HCT116 (cell line): ENCODE measurements around the gene ASCC2. TPM values are rescaled to one million over a fixed set of nuclear protein-coding genes. Genes with fewer than 3 reads are reported as not detected.
"Not testable (repeated sequence)": the region's sequence is repeated elsewhere in the genome, so short reads cannot be mapped to it uniquely, and the experiment has no call there.

ENCODE experiments used
- ATAC-seq: fragments of 200-7000 bp; cut with Tn5 transposase; 2 replicates; pipeline ENCODE4 v1.9.1; 2020; ENCODE audit warnings: mild to moderate bottlenecking, moderate library complexity
- BruUV-seq: library from RNA; stranded (reverse); fragments of 400-500 nt; replicated peaks from 2 replicates; lab custom pipeline; 2021; lab: Mats Ljungman, UMichigan
- CTCF ChIA-PET: fragments of 300-600 bp; sonication (Branson Sonifier 250); formaldehyde crosslinking; loops from one replicate; lab custom pipeline; 2021; ENCODE audit warnings: antibody characterized with exemption; lab: Charles Lee
- POLR2A ChIA-PET: fragments of 300-600, 350-600 bp; sonication (Branson Sonifier 250); formaldehyde crosslinking; loops from one replicate; lab custom pipeline; 2021; ENCODE audit warnings: antibody characterized with exemption; lab: Charles Lee
- RAD21 ChIA-PET, 2 experiments: fragments of 300-600 bp; sonication (Branson Sonifier 250); formaldehyde crosslinking; loops; one replicate each; lab custom pipeline; 2023; ENCODE audit warnings: low total read pairs in 2 of 2; ENCODE audit not compliant: uncharacterized antibody in 2 of 2, unreplicated experiment in 2 of 2, low non-redundant PET in 1 of 2; lab: Charles Lee
- DNase-seq: peaks from one replicate; pipeline ENCODE4 v3.0.0-alpha.2; 2010; ENCODE audit warnings: low read depth, low spot score
- H2AFZ ChIP-seq: fragments of 200-600 bp; shearing (Covaris generic), sonication (generic); 2 replicates; pipeline ENCODE4 v1.6.1; 2017; ENCODE audit warnings: low read depth, mixed run types, mixed read lengths, antibody characterized with exemption, low read length; ENCODE audit not compliant: poor library complexity, severe bottlenecking
- H3K27ac ChIP-seq: 2 replicates; pipeline ENCODE4 v1.5.1; 2012; ENCODE audit warnings: low read depth, low read length
- H3K27me3 ChIP-seq: fragments of 200-600 bp; sonication (generic); 2 replicates; pipeline ENCODE4 v1.6.1; 2016; ENCODE audit warnings: mixed run types, low read length, mixed read lengths; ENCODE audit not compliant: insufficient read depth
- H3K36me3 ChIP-seq, 2 experiments: fragments of 200-500 bp in 1 of 2; fragments of 200-600 bp in 1 of 2; sonication (Bioruptor generic) in 1 of 2; sonication (generic) in 1 of 2; 2 replicates each; pipeline versions ENCODE4 v1.5.1 to v1.6.1; 2014 to 2016; ENCODE audit warnings: low read length in 2 of 2, inconsistent platforms in 1 of 2, mixed read lengths in 1 of 2, mixed run types in 1 of 2; ENCODE audit not compliant: insufficient read depth in 2 of 2, control insufficient read depth in 1 of 2
- H3K4me1 ChIP-seq, 2 experiments: fragments of 200-600 bp in 1 of 2; sonication (generic) in 1 of 2; 2 replicates each; pipeline versions ENCODE4 v1.5.1 to v1.6.1; 2012 to 2017; ENCODE audit warnings: low read length in 2 of 2, inconsistent platforms in 1 of 2, mild to moderate bottlenecking in 1 of 2, mixed read lengths in 1 of 2, mixed run types in 1 of 2, moderate library complexity in 1 of 2; ENCODE audit not compliant: insufficient read depth in 2 of 2, control insufficient read depth in 1 of 2
- H3K4me2 ChIP-seq: fragments of 200-600 bp; sonication (generic); 2 replicates; pipeline ENCODE4 v1.6.1; 2017; ENCODE audit warnings: mixed run types, low read length, mixed read lengths
- H3K4me3 ChIP-seq, 2 experiments: fragments of 200-600 bp in 1 of 2; sonication (generic) in 1 of 2; replicated peaks in 1 of 2; 2 replicates each; pipeline ENCODE4 v1.5.1; 2011 to 2016; ENCODE audit warnings: low read length in 2 of 2, control low read depth in 1 of 2, low read depth in 1 of 2, mild to moderate bottlenecking in 1 of 2, mixed read lengths in 1 of 2, mixed run types in 1 of 2
- H3K79me2 ChIP-seq: fragments of 200-600 bp; sonication (generic); 2 replicates; pipeline ENCODE4 v1.6.1; 2017; ENCODE audit warnings: mild to moderate bottlenecking, mixed run types, low read length, moderate library complexity, mixed read lengths; ENCODE audit not compliant: insufficient read depth
- H3K9ac ChIP-seq: fragments of 200-600 bp; sonication (generic); 2 replicates; pipeline ENCODE4 v1.6.1; 2016; ENCODE audit warnings: low read length, mixed read lengths
- H3K9me2 ChIP-seq: fragments of 200-600 bp; sonication (generic), shearing (Covaris generic); 2 replicates; pipeline ENCODE4 v1.6.1; 2017; ENCODE audit warnings: mixed run types, mild to moderate bottlenecking, moderate library complexity; ENCODE audit not compliant: insufficient read depth
- H3K9me3 ChIP-seq, 2 experiments: fragments of 200-500 bp in 1 of 2; fragments of 200-600 bp in 1 of 2; sonication (Bioruptor generic) in 1 of 2; sonication (generic) in 1 of 2; 2 replicates each; pipeline ENCODE4 v1.6.1; 2014 to 2017; ENCODE audit warnings: low read length in 2 of 2, mixed read lengths in 2 of 2, inconsistent platforms in 1 of 2, low read depth in 1 of 2, mild to moderate bottlenecking in 1 of 2, mixed run types in 1 of 2, moderate library complexity in 1 of 2; ENCODE audit not compliant: control insufficient read depth in 1 of 2, insufficient read depth in 1 of 2
- H4K20me1 ChIP-seq: fragments of 200-600 bp; sonication (generic), shearing (Covaris generic); 2 replicates; pipeline ENCODE4 v1.6.1; 2017; ENCODE audit warnings: mixed run types, mild to moderate bottlenecking, moderate library complexity; ENCODE audit not compliant: insufficient read depth
- FOSL1 ChIP-seq: IDR thresholded peaks from 2 replicates; pipeline ENCODE4 v1.6.1; 2012; ENCODE audit warnings: low read depth
- intact Hi-C: fragments of 100-400 bp; cut with micrococcal nuclease; formaldehyde crosslinking; loops from 2 replicates; pipeline ENCODE4 v1.10.0; 2022
- total RNA-seq: library from RNA; stranded (reverse); gene quantifications from one replicate; pipeline ENCODE4 v1.2.1, GENCODE V29; 2021; ENCODE audit not compliant: unreplicated experiment

ASCC2 gene
- total RNA-seq, 1 experiment from 2014 or later = 68.6 TPM

DNA sequence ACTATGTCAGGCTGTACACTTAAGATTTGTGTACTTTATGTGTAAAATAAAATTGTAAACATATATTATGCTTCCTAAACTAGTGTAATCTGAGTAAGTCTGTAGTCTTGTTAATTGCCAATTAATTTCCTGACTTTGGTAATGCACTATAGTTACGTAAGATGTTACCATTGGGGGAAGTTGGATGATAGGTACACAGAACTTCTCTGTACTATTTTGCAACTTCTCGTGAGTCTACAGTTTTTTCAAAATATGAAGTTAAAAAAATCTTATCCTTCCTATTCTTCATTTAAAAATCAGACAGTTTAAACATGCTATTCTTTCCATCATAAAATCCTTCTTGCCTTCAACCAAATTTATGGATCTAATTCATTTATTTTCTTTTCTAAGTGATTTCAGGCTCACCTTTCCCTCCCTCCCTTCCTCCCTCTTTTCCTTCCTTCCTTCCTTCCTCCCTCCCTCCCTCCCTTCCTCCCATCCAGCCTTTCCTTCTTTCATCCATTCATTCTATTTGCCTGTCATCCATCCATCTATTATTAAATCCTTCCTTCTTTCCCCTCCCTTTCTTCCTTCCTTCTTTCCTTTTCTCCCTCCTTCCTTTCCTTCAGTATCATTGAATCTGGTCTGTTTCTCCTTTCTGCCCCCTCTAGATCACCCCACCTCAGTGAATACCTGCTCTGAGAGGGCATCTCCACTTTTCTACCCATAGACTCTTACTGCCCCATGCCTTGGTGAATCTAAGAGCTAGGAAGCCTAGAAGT, 22.1 kb upstream of the ASCC2 start:
- Histone ChIP-seq H3K27ac (no peak overlapping the region), H3K27me3 (no peaks in the 10 kb centered on the region), H2AFZ (no peak overlapping the region), H3K4me2 (no peak overlapping the region), H3K9me3 (no peaks in the 10 kb centered on the region)
- DNase-seq = no peak
- RAD21 ChIA-PET = no interaction called here
- POLR2A ChIA-PET = no interaction called here
- CTCF ChIA-PET = no interaction called here
- intact Hi-C loops = no loop called here
- TF ChIP-seq FOSL1 = no peak
- TF ChIP-seq, all 23 proteins: peak for 0
- no peaks in the 10 kb centered on the region for H3K9me2 ChIP-seq
- H3K9ac ChIP-seq = no peak overlapping the region
- no peaks in the 10 kb centered on the region for H3K36me3 ChIP-seq
- no peaks in the 10 kb centered on the region for H3K4me1 ChIP-seq
- ATAC-seq = no peak
- no peaks in the 10 kb centered on the region for H3K79me2 ChIP-seq
- BruUV-seq = no TSS peak
- no peak overlapping the region for H3K4me3 ChIP-seq
- H4K20me1 ChIP-seq = no peaks in the 10 kb centered on the region

DNA sequence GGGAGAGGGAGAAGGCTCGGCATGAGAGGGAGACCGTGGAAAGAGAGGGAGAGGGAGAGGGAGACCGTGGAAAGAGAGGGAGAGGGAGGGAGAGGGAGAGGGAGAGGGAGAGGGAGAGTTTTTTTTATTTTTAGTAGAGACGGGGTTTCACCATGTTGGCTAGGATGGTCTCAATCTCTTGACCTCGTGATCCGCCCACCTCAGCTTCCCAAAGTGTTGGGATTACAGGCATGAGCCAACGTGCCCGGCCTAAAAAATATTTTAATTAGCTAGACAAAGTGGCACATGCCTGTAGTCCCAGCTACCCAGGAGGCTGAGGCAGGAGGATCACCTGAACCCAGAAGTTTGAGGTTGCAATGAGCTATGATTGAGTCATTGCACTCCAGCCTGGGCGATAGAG, 21.0 kb upstream of the ASCC2 start:
- H3K27ac ChIP-seq, BruUV-seq, H3K9me3 ChIP-seq, H3K36me3 ChIP-seq, CTCF ChIA-PET, ATAC-seq, H2AFZ ChIP-seq, H3K4me3 ChIP-seq, H4K20me1 ChIP-seq, H3K4me1 ChIP-seq, H3K79me2 ChIP-seq, intact Hi-C loops, H3K9me2 ChIP-seq, H3K4me2 ChIP-seq, H3K9ac ChIP-seq, H3K27me3 ChIP-seq, DNase-seq, POLR2A ChIA-PET: not testable (repeated sequence)
- RAD21 ChIA-PET = interaction anchor here in 1 of 2 experiments (0.7 kb wide), 1 partner anchor 21 kb away, joined by 7 read pairs; no protein-coding TSS in a partner anchor
